Measurements from ENCODE around the gene SOSTDC1. TPM values are rescaled to one million over a fixed set of nuclear protein-coding genes. Genes with fewer than 3 reads are reported as not detected.

SOSTDC1 gene
- total and polyA plus RNA-seq, 11 donors, result 0.07 to 0.56 (median 0.17) TPM; not detected in 3

GRCh38 chr7:16422917-16423316 is 42.6 kb downstream of the SOSTDC1 start:
- Histone ChIP-seq H3K4me1 (peaks cover 0 to 21% (median 16%) of the 10 kb centered on the region in 12 donors), H3K36me3 (no peaks in the 10 kb centered on the region), H3K4me3 (no peak overlapping the region), H3K9me3 (no peaks in the 10 kb centered on the region), H3K27ac (peak overlapping the region in 3 of 12 donors; percentile 99), H3K27me3 (no peaks in the 10 kb centered on the region)
- TF ChIP-seq CTCF (IDR thresholded peaks at IDR 0.05), result no peak
- no peak for TF ChIP-seq POLR2A (IDR thresholded peaks at IDR 0.05)
- ATAC-seq (no peak), DNase-seq (no peak)
- WGBS, 4 donors, result 90 to 98% (median 94%) methylated on average over 3 of the region's 3 CpGs
- intact Hi-C loops (cut with DNase I), result loop anchor here (5.0 to 10.0 kb wide), 6 partner anchors 291 to 346 kb away; no protein-coding TSS in a partner anchor

GRCh38 chr7:16422103-16422435 is 43.5 kb downstream of the SOSTDC1 start:
- no peak for DNase-seq
- no peak for TF ChIP-seq CTCF (IDR thresholded peaks at IDR 0.05)
- TF ChIP-seq POLR2A (IDR thresholded peaks at IDR 0.05), result no peak
- Histone ChIP-seq H3K4me1 (peaks cover 0 to 21% (median 16%) of the 10 kb centered on the region in 12 donors), H3K9me3 (no peaks in the 10 kb centered on the region), H3K4me3 (peak overlapping the region in 7 of 12 donors; percentile 68 to 82 (median 74)), H3K36me3 (no peaks in the 10 kb centered on the region), H3K27ac (peak overlapping the region; percentile 94 to 99 (median 98)), H3K27me3 (no peaks in the 10 kb centered on the region)
- WGBS, 4 donors, result 47 to 70% (median 56%) methylated on average over 1 of the region's 1 CpG
- intact Hi-C loops (cut with DNase I), result loop anchor here (5.0 to 10.0 kb wide), 6 partner anchors 290 to 345 kb away; no protein-coding TSS in a partner anchor
- no peak for ATAC-seq

DNA sequence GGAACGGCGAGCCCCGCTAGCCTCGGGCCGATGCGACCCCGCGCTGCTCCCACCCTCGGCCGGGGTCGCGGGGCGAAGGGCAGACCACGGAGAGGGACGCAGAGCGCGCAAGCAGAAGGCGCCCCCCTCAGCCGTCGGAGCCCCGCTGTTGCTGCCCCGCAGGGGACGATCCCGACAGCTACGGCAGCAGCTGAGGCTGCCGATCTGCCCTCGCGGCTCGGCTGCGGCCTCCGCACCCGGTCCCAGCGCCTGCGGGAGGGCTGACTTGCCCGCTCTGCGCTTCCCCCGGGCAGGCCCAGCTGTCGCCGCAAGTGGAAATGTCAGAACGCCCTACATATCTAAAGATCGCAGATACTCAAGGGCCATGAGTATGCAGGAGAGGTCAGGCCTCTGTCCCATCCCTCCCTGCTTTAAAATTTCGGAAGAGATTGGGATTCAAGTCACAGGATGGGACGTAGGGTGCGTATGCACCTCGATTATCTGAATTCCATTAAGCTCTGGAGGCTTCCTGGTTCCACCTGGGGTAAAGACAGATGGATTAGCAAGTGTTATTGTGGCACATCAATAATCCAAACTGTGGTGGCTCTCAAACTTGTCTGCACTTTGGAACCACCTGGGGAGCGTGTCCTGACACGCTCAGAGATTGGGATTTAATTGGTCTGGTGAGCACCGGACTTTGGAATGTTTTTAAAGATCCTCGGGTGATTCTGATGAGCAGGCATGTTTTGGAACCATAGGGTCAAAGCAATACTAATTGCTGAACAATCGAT is 44.0 kb downstream of the SOSTDC1 start, which contains the start of gene CRPPA:
TSS of gene CRPPA (minus strand) at position 206 of the 770 bp plus-strand sequence. CDS start 216 bp downstream, outside the sequence.
- intact Hi-C loops (cut with DNase I), result loop anchor here (5.0 to 10.0 kb wide), 6 partner anchors 289 to 344 kb away; no protein-coding TSS in a partner anchor
- DNase-seq (peak; percentile 27 to 80 (median 46)), ATAC-seq (peak; percentile 20 to 73 (median 50))
- 6 to 11% (median 7%) methylated on average over 26 to 50 of the region's 50 CpGs for WGBS, 4 donors
- peak within 1 kb of the TSS; percentile 94 to 99 (median 98) for H3K27ac ChIP-seq
- no peaks in the 10 kb centered on the region for H3K27me3 ChIP-seq
- TF ChIP-seq POLR2A (IDR thresholded peaks at IDR 0.05), result no peak
- TF ChIP-seq CTCF (IDR thresholded peaks at IDR 0.05), result peak in 1 of 12 donors; percentile 21
- H3K9me3 ChIP-seq, result no peaks in the 10 kb centered on the region
- peak within 1 kb of the TSS; percentile 54 to 82 (median 74) for H3K4me3 ChIP-seq
- H3K4me1 ChIP-seq, result peaks cover 0 to 21% (median 16%) of the 10 kb centered on the region in 12 donors
- H3K36me3 ChIP-seq, result no peaks in the 10 kb centered on the region

- DNase-seq, result peak; percentile 88 to 93 (median 89)
- intact Hi-C loops (cut with DNase I), result loop anchor here (5.0 to 10.0 kb wide), 6 partner anchors 288 to 343 kb away; no protein-coding TSS in a partner anchor
- ATAC-seq, result peak; percentile 91 to 97 (median 93)
- Histone ChIP-seq H3K27ac (peak overlapping the region; percentile 94 to 99 (median 98)), H3K4me1 (peaks cover 0 to 21% (median 16%) of the 10 kb centered on the region in 12 donors), H3K36me3 (no peaks in the 10 kb centered on the region), H3K27me3 (no peaks in the 10 kb centered on the region), H3K4me3 (peak overlapping the region; percentile 54 to 82 (median 74)), H3K9me3 (no peaks in the 10 kb centered on the region)
- peak in 9 of 12 donors; percentile 11 to 48 (median 34) for TF ChIP-seq CTCF (IDR thresholded peaks at IDR 0.05)
- peak in 1 of 2 donors; percentile 72 for TF ChIP-seq POLR2A (IDR thresholded peaks at IDR 0.05)
- 0% methylated on average over 14 to 56 of the region's 56 CpGs for WGBS, 4 donors
Measured at GRCh38 chr7:16420649-16421332, 44.7 kb downstream of the SOSTDC1 start.

Measured in heart left ventricle (tissue), 16 donors.